Body of pancreas (tissue), 4 donors: ENCODE results near the gene OGFOD2. TPM values are rescaled to one million over a fixed set of nuclear protein-coding genes. Genes with fewer than 3 reads are reported as not detected.

ENCODE experiments used
- ATAC-seq: fragments of 150-250 bp; one replicate; pipeline ENCODE4 v1.9.1; 2016
- DNase-seq, 4 donors: peaks; one replicate each; pipeline ENCODE4 v3.0.0-alpha.2; 2019
- H3K27ac ChIP-seq, 4 donors: fragments of 200-600 bp; sonication (generic); 1 replicate in 3 of 4; 2 replicates in 1 of 4; pipeline versions ENCODE4 v1.5.1 to v1.6.1; 2016 to 2019; ENCODE audit warnings: mild to moderate bottlenecking in 1 of 4, mixed read lengths in 1 of 4, moderate library complexity in 1 of 4
- H3K27me3 ChIP-seq, 2 donors: fragments of 200-600 bp; sonication (generic); one replicate each; pipeline ENCODE4 v1.6.0; 2016; ENCODE audit warnings: mild to moderate bottlenecking in 1 of 2
- H3K36me3 ChIP-seq, 2 donors: fragments of 200-600 bp; sonication (generic); replicated peaks in 1 of 2; 2 replicates each; pipeline ENCODE4 v1.5.1; 2016; ENCODE audit warnings: low read depth in 2 of 2; ENCODE audit not compliant: insufficient read depth in 1 of 2
- H3K4me1 ChIP-seq: fragments of 200-600 bp; sonication (generic); one replicate; pipeline ENCODE4 v1.6.0; 2016
- H3K4me3 ChIP-seq, 2 donors: fragments of 200-600 bp; sonication (generic); 1 replicate in 1 of 2; 2 replicates in 1 of 2; pipeline ENCODE4 v1.5.1; 2016 to 2019
- H3K9me3 ChIP-seq, 3 donors: fragments of 200-600 bp; sonication (generic); 1 replicate in 2 of 3; 2 replicates in 1 of 3; pipeline ENCODE4 v1.5.1; 2016
- CTCF ChIP-seq, 7 experiments: fragments of 450-650 bp in 4 of 7; fragments of 200-600 bp in 3 of 7; sonication (generic) in 3 of 7; IDR thresholded peaks; one replicate each; pipeline ENCODE4 v1.5.1; 2016 to 2019; ENCODE audit warnings: antibody characterized with exemption in 7 of 7
- POLR2A ChIP-seq, 3 donors: fragments of 450-650 bp; IDR thresholded peaks; one replicate each; pipeline ENCODE4 v1.6.1; 2016; ENCODE audit warnings: antibody characterized with exemption in 3 of 3, mild to moderate bottlenecking in 2 of 3
- WGBS, 2 donors: methylation state at CpG; one replicate each; pipeline ENCODE4 v1.1.5; 2017; 5-methylcytosine and 5-hydroxymethylcytosine counted together
- intact Hi-C: fragments of 100-400 bp; cut with DNase I; formaldehyde crosslinking; loops from one replicate; pipeline ENCODE4 v1.15.1; 2023
- total RNA-seq, 2 donors: library from RNA; depleted of rRNA; stranded (reverse); fragments of >200 nt; gene quantifications; one replicate each; pipeline ENCODE4 v1.1.0, GENCODE V29; 2016

Gene OGFOD2
- total RNA-seq, 2 donors from 2014 or later: 8.6 to 25.4 TPM

- Histone ChIP-seq H3K27ac (no peak overlapping the region), H3K4me1 (peaks cover 79% of the 10 kb centered on the region), H3K9me3 (no peaks in the 10 kb centered on the region), H3K27me3 (no peaks in the 10 kb centered on the region), H3K4me3 (no peak overlapping the region), H3K36me3 (no peaks in the 10 kb centered on the region)
- 82% methylated on average over 21 of the region's 21 CpGs; no CpG with 5 or more reads in 1 of the 2 donors for WGBS, 2 donors
- TF ChIP-seq CTCF (IDR thresholded peaks at IDR 0.05) (no peak), POLR2A (IDR thresholded peaks at IDR 0.05) (peak in 1 of 3 donors; percentile 5)
- intact Hi-C loops: no loop called here
- no peak for ATAC-seq
- no peak for DNase-seq
Observed at GRCh38 chr12:122978507-122978955, 3.5 kb downstream of the OGFOD2 start.

GRCh38 chr12:122979001-122979907, 4.2 kb downstream of the OGFOD2 start:
- DNase-seq (no peak), ATAC-seq (no peak)
- intact Hi-C loops: no loop called here
- Histone ChIP-seq H3K27me3 (no peaks in the 10 kb centered on the region), H3K9me3 (no peaks in the 10 kb centered on the region), H3K36me3 (no peaks in the 10 kb centered on the region), H3K4me1 (peaks cover 80% of the 10 kb centered on the region), H3K27ac (peak overlapping the region in 3 of 4 donors; percentile 49 to 86 (median 82)), H3K4me3 (peak overlapping the region in 1 of 2 donors; percentile 84)
- WGBS, 2 donors: 56 to 64% methylated on average over 18 to 28 of the region's 28 CpGs
- TF ChIP-seq CTCF (IDR thresholded peaks at IDR 0.05): no peak

DNA sequence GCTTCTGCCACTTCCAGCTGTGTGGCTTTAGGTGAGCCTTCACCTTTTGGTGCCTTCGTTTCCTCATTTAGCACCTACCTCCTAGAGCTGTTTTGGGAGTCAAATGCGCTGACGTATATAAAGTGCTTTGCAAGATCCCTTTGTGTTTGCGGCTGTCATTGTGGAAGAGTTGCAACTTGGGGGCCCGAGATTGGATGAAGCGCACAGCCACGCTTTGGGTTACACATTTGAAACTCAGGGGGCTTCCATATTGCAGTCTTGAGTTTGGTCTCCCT, 4.8 kb downstream of the OGFOD2 start:
- Histone ChIP-seq H3K4me3 (peak overlapping the region in 1 of 2 donors; percentile 84), H3K27ac (peak overlapping the region; percentile 40 to 86 (median 66)), H3K9me3 (no peaks in the 10 kb centered on the region), H3K4me1 (peaks cover 86% of the 10 kb centered on the region), H3K36me3 (no peaks in the 10 kb centered on the region), H3K27me3 (no peaks in the 10 kb centered on the region)
- no peak for DNase-seq
- intact Hi-C loops: no loop called here
- TF ChIP-seq POLR2A (IDR thresholded peaks at IDR 0.05) (no peak), CTCF (IDR thresholded peaks at IDR 0.05) (no peak)
- ATAC-seq: no peak
- 1 to 13% methylated on average over 6 to 7 of the region's 7 CpGs for WGBS, 2 donors

DNA sequence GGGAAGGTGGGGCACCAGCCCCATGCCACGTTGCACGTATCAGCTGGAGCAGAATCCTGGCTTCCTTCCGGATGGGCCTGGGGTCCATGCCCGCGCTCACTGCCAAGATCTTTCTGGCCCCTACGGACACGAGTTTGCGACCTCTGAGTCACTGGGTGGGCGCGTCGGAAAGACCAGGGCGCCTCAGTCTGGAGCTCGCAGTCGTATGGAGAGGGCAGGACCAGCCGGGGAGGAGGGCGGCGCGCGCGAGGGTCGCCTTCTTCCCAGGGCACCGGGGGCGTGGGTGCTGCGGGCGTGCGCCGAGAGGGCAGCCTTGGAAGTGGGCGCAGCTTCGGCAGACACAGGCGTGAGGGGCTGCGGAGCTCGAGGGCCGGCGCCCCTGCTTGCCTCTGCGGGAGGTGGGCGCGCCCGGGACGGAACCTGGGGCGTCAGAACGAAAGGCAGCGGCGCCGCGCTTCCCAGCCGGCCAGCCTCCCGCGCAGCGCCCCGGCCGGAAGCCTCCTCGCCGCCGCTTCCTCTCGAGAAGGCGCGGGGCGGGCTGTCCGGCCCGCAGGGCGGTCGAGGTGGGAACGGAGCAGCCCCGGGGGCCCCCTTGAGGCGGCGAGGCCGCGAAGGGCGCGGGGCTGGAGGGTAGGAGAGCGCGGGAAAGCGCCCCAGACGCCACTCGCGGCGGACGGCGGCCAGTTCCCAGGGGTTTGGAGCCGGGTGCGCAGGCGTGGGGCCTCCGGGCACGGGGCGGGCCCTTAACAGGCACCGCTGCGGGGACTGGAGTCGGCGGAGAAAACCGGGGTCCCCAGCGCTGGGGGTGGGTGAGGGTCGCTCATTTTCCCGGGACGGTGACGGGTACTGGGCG, 5.4 kb downstream of the OGFOD2 start, which contains the start of gene ARL6IP4:
ARL6IP4 (plus strand) TSS at position 499 of the 853 bp plus-strand sequence. CDS start 459 bp downstream, outside the sequence.
- no peaks in the 10 kb centered on the region for H3K27me3 ChIP-seq
- no peaks in the 10 kb centered on the region for H3K9me3 ChIP-seq
- peak within 1 kb of the TSS; percentile 40 to 86 (median 66) for H3K27ac ChIP-seq
- WGBS, 2 donors: 0 to 1% methylated on average over 7 to 94 of the region's 96 CpGs
- H3K36me3 ChIP-seq: no peaks in the 10 kb centered on the region
- intact Hi-C loops: no loop called here
- TF ChIP-seq POLR2A (IDR thresholded peaks at IDR 0.05): peak; percentile 38 to 62 (median 47)
- peak in 2 of 7 experiments; percentile 7 to 11 for TF ChIP-seq CTCF (IDR thresholded peaks at IDR 0.05)
- peaks cover 91% of the 10 kb centered on the region for H3K4me1 ChIP-seq
- peak; percentile 78 for ATAC-seq
- peak; percentile 56 to 73 (median 64) for DNase-seq
- H3K4me3 ChIP-seq: peak within 1 kb of the TSS; percentile 69 to 84
